HG03354 (cell line): ENCODE results near the gene GSTM3.
"Not testable (repeated sequence)": the region's sequence is repeated elsewhere in the genome, so short reads cannot be mapped to it uniquely, and the experiment has no call there.

ENCODE experiments used
- ATAC-seq: cut with Tn5 transposase; IDR thresholded peaks from one replicate; pipeline ENCODE4 v1.9.1; 2021; ENCODE audit warnings: mild to moderate bottlenecking; ENCODE audit not compliant: unreplicated experiment, poor library complexity, severe bottlenecking

Gene GSTM3

DNA sequence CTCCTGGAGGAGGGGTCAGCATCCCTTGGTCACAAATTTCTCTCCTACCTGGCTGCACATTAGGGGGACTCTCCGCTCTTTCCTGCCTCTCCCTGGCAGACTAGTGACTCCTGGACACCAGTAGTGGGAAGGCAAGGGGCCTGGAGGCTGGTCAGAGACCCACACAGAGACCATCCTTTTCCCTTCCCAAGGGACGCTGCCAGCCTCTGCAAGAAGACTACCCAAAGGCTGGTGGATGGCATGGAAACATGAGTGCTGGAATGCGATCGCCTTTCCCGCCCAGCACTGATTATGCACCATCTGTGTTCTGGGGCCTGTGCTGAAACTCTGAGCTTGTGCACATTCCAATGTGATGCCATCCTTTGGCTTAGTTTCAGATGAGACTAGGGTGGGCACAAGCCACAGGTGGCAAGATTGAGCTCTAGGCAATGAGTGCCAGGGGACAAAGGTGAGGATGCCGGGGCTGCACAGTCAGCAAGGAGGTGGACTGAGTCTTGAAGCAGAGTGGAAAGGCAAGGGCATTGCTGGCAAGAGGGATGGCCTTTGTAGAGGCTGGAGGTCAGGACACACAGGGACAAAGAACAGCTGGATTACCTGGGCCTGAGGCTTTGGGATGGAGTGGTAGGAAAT, 35.5 kb upstream of the GSTM3 start:
- no peak for ATAC-seq

DNA sequence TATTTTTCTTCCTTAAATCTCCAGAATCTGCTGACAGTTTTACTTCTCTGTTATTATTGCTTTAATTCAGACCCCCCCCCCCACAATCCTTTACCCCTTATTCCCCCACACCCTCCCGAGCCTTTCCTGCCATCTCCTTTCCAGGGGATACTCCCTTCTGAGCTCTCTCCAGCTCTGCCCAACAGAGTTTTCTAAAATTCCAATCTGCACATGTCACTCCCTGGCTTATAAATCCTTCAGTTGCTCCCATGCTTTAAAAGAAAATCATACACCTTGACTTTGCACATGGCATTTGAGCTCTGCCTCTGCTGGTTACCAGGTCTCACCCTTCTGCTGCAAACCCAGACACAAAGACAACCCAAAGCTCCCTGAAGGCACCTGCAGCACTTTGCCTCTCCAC, 34.6 kb upstream of the GSTM3 start:
- no peak for ATAC-seq

DNA sequence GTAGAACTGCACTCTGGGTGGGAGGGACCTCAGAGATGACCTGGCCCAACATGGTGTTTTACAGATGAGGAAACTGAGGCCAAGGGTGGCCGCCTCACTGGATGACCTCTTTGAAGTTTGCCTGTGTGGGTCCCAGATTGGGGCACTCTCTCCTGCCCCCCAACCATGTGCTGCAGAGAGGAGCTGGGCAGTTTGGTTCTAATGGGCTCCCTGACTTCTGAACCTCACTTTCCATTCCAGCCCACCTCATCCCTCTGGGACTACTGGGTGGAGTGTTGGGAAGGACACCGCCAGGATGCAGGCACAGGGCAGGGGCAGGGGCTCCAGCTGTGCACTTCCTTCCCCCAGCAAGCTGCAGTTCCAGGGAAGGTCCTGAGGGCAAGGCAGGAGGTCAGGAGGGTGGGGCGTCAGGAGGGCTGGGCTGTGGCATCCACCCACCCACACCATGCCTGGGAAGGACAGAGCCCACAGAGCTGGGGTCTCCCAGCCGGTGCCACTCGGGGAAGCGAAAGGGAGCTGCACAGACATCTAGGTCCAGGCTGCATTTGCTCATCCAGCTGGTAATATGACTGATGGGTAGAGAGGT, 33.2 kb upstream of the GSTM3 start:
- no peak for ATAC-seq

DNA sequence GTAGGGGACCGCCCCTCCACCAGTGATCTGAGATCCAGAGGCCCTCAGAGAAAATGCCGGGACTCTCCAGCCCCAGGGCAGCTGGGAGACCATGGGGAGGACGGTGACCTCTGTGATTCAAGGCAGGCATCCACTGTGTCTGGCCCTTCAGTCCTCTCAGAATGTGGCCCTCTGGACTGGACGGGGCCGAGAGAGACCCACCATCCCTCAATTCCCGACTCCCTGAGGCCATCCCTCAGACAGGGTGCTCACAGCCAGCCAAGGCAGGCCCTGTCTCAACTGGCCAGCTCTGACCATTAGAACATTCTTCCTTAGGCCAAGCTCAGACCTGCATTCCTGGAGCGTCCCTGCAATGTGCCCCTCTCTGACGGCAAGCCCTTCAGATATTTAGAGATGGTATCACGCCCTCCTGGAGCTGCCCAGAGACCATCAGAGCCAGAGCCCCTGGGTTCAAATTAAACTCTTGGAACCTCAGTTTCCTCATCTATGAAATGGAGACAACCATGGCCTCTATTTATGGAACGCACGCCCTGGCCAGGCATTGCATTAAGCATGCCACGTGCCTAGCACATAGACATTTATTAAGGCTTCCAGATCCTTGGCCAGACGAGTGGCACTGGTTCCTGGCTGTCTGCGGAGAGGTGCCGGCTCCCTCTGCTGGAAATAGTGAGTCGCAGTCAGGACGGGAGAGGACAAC, 32.5 kb upstream of the GSTM3 start:
- peak; percentile 77 for ATAC-seq

DNA sequence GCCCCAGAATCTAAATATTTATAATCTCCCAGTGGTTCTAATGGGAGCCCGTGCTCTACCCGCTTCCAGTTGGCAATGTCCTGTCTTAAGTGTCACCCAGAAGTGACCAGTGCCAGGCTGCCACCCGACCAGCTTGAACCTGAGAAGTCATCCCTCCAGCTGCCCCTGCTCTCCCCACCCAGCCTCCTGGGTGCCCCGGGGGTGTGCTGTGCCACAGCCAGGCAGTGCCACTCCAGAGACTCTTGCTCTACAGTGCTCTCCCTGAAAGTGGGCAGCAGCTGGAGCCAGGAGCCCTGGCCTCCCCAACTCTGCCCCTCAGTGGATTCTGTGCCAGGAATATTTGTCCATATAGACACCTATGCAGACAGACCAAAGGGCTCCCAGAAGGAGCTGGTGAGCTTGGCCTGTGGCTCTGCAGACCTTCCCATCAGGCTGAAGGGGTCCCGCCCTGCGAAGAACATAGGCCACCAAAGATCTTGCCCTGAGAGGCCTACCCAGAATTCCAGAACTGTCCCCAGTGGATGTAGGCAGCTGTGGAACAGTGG, 31.9 kb upstream of the GSTM3 start:
- ATAC-seq = no peak

DNA sequence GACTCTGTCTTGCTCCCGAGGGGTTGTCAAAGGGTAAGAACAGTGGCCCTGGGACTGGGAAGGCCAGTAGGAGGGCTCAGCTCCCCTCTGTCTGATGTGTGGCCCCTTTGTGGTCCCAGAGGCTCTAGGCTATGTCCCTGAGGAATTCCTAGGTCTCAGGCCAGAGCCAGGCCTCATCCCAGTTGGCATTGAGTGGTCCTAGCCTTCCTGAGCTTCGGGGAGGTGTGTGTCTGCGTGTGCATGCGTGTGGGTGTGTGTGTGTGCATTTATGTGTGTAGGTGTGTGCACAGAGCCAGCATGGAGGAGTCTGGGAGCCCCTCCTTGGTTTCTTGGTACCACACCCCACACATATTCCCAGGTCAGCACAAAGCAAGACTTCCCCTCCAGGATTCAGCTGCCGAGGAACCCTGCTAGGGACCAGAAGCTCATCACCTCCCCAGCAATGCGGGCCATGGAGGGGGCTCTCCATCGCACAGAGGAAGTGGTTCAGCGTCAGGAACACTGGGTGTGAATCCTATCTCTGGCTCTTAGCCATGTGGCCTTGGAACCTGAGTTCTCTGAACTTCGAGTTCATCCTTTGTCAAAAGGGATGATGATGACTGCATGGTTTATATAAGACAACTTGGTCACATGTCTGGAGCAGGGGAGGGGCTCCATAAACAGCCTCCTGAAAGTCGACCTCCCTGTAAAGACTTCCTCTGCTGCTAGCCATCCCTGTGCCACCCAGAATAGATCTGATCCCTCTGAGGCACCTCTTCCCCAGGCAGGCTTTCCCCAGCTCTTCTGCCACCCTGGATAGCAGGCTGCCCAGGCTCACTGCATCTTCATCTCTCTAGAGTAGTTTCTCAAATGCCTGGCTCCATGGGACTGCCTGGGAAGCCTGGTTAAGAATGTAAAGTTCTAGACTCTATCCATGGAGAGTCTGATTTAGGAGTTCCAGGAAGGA, 31.1 kb upstream of the GSTM3 start:
- no peak for ATAC-seq

DNA sequence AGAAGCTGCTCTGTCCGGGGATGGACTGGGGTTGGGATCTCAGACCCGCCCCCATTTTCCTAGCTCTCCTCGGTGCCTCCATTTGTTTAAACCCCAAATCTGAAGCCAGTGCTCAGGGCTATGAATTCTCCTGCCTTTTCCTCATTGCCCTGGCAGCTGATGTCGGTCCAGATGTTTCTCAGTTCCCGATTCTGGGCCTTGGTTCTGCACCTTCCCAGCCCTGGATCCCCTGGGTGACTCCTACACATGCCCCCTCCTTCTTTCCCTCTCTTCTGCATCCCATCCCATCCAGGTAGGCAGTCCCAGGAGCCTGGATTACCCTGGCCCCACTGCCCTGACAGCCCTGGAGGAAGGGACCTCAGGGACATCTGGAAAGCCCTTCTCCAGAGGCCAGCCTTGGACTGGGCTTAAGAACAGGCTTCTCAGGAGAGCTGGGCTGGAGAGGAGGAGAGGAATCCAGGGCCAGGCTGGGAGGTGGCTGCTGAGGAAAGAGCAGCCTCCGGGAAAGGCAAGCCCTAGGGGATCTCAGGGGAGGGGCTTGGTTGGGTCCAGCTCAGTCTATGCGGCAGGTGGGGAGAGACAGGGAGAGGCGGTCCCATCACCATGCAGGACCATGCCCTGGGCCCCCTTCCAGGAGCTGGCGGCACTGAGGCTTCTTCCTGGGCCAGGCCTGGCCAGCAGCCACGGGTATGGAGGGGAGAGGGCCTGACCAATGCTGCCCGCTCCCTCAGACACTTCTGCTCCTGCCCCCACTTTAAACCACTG, 29.7 kb upstream of the GSTM3 start:
- no peak for ATAC-seq

DNA sequence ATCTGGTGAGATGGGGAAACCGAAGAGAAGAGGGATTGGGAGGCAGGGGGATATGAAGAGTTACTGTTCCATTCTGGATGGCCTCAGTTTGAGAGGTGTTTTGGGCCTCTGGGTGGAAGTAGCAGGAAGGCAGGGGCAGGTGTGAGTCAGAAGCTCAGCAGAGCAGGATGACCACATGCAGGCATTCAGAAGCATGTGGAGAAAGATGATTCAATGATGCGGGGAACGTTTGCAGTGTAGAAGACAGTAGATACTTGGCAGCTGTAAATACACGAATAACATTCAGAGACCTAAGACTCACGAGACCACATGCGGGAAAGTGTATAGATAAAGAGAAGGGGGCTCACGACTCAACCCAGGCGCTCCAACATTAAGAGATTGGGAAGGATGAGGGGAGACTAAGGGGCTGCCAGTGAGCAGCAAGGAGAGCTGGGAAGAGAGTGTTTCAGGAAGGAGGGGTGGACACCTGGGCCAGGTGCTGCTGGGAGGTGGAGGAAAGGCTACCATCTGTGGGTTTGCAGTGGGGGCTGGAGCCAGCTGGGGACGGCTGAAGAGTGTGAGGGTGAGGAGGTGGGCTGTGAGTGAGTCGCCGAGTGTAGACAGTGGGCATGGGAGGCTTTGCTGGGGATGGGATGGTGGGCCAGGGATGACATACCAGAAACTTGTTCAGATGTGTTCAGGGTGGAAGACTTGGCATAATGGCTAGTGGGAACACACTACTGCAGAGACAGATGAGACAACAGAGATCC, 28.7 kb upstream of the GSTM3 start:
- ATAC-seq = no peak

DNA sequence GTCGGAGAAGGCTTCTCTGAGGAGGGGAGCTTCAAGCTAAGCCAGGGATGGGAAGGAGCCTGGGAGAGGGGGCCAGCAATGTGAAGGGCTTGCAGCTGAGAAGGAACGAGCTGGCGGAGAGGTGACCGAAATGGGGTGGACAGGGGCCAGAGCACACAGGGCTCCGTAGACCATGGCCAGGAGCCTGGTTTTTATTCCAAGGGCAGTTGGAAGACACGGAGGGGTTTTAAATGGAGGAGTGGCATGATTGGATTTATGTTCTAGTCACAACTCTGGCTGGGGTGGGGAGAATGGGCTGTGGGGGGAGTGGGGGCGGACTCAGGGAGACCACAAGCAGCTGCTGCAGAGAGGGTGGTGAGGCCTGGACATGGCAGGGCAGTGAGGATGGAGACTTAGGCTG, 28.0 kb upstream of the GSTM3 start:
- no peak for ATAC-seq

DNA sequence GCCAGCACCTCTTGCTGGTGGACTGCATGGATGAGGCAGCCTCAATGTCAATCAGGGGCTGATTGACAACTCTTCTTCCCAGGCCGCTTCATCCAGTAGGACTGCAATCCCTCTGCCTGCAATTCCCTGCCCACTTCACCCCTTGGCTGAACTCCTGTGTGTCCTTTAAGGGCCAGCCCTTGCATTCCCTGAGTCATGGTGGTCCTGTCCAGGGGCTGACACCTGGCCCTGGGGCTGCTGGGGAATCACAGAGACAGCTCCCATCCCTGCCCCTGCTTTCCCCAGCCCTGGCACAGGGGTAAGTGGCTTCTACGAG, 27.5 kb upstream of the GSTM3 start:
- ATAC-seq = no peak

DNA sequence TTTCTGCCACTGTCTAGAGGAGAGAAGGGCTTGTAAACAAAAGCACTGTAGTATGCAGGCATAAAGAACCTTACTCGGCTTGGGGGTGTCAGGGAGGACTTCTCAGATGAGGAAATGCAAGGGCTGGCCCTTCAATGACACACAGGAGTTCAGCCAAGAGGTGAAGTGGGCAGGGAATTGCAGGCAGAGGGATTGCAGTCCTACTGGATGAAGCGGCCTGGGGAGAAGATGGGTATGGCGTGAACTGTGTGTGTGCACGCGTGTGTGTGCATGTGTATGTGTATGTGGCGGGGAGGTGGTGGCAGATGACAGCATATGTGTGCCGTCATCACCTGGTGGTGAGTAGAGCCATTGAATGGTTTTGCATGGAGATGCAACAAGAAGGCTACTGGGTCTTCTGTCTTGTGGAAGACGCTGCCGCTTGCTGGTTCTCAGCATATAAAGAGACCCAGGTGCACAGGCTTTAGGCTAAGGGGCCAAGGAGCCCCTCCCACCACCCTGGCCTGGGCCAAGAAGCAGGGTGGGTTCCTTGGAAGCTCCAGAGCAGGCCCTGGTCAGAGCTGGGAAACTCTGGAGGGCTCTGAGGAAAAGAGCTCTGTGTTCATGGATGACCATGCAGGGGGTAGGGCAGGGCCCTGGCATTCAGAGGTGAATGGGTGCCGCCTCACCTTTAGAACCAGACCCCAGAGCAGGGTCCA, 26.9 kb upstream of the GSTM3 start:
- ATAC-seq = no peak

DNA sequence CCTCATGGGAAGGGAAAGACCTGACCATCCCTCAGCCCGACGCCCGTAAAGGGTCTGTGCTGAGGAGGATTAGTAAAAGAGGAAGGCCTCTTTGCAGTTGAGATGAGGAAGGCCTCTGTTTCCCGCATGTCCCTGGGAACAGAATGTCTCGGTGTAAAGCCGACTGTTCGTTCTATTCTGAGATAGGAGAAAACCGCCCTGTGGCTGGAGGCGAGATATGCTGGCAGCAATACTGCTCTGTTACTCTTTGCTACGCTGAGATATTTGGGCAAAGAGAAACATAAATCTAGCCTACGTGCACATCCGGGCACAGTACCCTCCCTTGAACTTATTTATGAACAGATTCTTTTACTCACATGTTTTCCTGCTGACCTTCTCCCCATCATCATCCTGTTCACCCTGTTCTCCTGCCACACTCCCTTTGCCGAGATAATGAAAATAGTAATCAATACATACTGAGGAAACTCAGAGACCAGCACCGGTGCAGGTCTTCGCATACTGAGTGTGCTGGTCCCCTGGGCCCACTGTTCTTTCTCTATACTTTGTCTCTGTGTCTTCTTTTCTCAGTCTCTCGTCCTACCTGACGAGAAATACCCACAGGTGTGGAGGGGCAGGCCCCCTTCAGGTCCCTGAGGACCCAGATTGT, 26.3 kb upstream of the GSTM3 start:
- not testable (repeated sequence) for ATAC-seq

DNA sequence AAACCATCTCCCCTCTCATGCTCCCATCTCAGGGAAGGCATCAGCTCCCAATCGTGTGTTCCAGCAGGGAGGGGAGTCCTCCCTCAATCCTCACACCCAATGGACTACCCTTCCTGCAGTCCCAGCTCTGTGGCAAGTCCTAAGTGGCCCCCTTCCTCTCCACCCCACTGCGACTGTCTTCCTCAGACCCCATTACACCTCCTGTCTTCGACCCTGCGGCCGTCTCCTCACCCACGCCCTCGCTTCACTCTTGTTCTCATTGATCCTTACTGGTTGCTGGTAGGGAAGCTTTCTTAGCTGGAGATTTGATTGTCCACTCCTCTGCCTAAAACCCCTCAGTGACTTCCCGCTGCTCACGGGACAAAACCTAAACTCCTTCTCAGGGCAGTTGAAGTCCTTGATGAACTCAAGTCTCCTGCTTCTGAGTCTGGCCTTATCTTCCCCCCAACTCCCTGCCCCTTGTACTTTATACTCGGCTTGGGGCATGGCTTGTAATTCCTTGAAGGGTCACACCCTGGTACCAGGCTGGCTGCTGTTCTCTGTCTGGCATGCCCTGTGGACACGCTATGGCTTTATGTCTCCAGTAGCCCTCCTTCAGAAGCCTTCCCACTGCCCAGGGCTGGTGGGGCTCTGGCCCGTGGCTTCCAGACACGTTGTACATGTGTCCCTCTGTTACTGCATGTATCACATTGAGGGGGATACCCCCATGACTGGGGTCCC, 25.2 kb upstream of the GSTM3 start:
- no peak for ATAC-seq

DNA sequence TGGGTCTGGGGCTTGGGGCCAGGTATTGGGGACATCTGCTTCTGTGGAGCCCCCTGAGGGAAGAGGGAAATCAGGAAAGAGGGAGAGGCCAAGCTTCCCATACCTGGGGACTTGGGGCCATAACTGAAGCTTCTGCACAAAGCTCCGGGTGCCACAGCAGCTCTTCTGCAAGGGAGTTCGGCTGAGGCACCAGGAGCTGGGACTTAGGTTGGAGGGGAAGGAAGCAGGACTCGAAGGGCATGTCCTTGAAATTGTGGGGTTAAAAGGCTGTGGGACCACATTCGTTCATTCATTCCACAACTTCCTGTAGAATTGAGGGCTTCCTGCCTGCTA, 24.6 kb upstream of the GSTM3 start:
- ATAC-seq = no peak

DNA sequence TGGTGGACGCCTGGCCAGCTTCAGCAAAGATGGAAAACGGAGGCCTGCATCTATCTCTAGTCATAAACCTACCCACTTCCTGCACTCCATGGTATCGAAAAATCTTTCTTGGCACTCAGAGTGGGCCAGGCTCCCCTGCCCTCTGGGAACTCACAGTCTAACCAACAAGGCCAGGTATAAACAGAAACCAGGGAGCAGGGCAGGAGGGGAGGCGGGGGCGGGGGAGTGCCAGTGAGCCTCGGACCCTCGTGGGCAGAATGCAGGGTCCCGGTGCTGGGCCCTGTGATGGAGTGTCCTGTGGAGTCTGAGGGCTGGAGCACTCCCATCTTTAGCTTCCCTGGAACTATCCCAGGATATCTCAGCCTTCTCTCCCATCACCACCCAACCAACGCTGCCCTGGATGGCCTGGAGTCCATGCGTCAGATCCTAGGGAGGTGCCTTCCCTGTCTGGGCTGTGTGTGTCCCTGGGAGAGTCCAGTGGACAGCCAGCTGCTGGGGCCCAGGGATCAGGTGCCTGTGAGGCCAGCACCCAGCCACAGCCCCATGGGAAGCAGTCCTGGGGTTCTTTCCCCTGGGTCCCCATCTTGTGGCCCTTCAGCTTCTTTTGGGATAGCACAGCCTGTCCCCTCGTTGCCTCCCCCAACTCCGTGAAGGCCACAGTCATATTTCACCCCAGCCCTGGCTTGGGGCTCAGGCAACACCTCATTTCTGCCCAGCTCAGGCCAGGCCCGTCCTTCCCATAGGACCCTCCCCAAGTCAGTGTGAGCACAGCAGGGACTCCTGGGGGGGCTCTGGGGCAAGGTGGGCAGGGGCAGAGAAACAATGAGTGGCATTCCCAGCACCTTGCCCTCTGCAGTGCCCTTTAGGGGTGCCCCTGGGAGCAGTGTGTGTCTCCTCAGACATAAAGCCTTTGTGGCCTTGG, 24.0 kb upstream of the GSTM3 start:
- ATAC-seq = no peak

DNA sequence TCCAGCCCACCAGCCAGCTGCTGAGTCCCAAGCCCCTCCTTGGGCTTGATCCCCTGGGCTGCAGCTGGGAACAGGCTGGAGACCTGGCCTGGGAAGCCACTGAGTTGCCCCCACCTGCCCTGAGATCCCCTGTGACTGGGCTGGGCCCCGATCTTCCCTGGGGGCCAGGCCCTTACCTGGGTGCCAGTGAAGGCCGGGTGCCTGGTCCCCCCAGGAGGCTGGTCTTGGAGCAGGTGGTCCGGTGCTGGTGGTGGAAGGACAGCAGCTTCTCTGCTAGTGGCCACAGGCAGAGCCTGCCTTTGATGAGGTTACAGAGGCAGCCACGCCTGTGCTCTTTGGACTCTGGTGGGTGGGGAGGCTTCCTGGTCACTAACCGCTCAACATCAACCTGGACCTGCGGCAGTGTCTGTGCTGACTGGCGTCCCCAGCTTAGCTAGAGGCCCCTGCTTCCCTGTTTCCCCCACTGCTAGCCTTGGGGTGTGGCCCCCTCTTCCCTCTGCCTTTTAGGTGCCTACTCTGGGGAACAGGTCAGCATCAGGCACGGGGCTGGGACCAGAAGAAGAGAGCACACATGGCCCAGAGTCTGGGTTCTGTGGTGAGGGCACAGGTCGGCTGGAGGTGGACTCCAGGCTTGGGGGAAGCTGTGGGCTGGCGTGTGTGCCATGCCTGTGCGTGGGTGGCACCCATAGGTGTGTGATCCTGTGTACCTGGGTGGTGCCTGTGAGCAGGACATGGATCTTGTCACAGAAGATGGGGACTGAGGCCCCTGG, 23.0 kb upstream of the GSTM3 start, which contains the start of gene EPS8L3:
TSS of gene EPS8L3 (minus strand) at position 278 of the 770 bp plus-strand sequence. CDS start 2,174 bp downstream, outside the sequence.
- ATAC-seq = no peak
